ENCODE measurements around the gene TSSK3.
"Not testable (repeated sequence)": the region's sequence is repeated elsewhere in the genome, so short reads cannot be mapped to it uniquely, and the experiment has no call there.

Gene TSSK3

DNA sequence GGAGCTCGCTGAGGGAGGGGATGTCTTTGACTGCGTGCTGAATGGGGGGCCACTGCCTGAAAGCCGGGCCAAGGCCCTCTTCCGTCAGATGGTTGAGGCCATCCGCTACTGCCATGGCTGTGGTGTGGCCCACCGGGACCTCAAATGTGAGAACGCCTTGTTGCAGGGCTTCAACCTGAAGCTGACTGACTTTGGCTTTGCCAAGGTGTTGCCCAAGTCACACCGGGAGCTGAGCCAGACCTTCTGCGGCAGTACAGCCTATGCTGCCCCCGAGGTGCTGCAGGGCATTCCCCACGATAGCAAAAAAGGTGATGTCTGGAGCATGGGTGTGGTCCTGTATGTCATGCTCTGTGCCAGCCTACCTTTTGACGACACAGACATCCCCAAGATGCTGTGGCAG, 1.4 kb downstream of the TSSK3 start:
- DNase-seq (ENCODE audit: low read depth in 2 of 2), result no peak

DNA sequence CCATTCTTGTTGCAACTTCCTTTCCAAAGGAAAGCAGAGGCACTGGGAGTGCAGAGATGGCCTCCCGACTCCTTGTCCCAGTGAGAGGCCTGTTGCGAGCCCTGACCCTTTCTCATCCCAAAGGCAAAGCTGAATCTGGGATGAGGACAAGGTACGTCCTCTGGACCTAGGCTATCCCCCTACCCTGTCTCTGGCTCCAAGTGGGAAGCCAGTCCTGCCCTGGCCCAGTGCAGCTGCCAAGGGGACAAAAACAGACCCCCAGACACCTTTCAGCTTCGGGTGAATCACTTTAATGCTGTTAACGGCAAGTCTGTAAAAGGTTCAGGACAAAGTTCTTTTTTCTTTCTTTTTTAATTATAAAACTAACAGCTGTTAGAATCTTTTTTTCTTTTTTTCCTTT, 2.5 kb downstream of the TSSK3 start:
- DNase-seq (ENCODE audit: low read depth in 2 of 2), result no peak

DNA sequence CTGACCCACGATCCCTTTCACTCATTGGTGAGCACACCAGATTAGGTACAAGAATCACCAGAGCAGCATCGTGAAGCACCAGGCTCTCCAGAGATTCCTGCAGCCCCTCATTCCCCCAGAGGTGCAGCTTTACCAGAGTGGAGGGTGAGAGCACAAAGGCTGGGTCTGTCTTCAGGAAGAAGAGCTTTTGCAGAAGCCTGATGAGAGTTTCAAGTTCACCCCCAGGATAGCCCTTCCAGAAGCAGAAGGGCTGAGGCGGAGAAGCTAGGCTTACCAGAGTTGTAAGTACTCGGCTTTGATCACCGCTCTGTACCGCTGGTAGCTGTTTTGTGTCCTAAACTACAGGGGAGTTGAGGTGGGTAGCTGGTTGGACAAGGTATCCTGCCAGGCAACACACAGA, 3.1 kb downstream of the TSSK3 start:
- DNase-seq (ENCODE audit: low read depth in 2 of 2), result no peak

DNA sequence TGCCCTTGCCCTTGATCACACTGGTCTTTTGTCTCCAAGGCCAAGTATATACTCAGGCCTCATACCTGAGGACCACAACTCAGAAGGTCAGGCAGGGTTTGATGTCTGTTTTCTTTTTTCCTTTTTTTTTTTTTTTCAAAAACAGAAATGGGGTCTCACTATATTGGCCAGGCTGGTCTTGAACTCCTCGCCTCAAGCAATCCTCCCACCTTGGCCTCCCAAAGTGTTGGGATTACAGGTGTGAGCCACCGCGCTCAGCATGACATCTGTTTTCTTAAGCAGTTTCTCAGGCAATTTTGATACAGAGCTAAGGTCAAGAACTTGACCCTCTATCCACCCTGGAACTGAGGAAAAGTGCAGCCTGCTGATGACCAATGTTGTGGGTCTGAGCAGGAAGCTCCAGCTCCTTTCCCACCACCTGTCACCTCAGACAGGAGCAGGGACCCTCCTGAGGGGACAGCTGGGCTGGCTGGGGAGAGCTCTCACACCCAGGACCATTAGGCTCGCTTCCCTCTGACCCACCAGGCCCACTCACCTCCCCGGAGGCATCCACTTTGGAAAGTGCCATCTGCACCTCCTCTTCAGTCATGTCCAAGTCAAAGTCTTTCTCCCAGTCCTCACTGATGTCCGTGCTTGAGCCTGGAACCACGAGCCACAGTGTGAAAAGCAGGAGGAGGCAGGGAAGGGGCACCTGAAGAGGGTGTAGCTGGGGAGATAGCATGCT, 5.7 kb downstream of the TSSK3 start:
- DNase-seq (ENCODE audit: low read depth in 2 of 2), result no peak

DNA sequence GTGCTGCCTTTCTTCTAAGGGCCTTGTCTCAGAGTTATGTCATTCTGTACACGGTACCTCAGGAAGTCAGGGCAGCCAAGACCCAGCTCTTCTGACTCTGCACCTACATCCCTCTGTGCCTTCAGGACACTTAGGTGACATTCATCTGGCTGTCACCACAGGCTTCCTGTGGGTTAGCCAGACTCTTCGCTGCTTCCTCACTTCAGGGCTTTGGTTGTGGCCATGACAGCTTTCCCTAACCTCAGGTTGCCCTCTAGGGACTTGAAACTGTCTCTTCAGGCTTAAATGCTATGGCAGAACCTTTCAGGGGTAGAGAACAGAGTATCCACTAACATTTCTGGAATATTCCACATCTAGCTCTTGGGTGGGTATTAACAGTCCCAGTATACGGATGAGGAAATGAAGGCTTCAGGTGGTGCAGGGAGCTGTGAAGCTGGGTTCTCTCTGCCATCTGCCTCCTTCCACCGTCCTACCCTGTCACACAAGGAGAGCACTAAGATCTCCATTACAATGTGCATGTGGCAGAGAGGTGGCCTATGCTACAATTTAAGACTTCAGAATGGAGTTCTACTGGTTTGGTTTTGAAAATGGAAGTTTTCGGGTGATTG, 9.9 kb downstream of the TSSK3 start:
- DNase-seq (ENCODE audit: low read depth in 2 of 2), result peak in 1 of 2 donors; percentile 27

DNA sequence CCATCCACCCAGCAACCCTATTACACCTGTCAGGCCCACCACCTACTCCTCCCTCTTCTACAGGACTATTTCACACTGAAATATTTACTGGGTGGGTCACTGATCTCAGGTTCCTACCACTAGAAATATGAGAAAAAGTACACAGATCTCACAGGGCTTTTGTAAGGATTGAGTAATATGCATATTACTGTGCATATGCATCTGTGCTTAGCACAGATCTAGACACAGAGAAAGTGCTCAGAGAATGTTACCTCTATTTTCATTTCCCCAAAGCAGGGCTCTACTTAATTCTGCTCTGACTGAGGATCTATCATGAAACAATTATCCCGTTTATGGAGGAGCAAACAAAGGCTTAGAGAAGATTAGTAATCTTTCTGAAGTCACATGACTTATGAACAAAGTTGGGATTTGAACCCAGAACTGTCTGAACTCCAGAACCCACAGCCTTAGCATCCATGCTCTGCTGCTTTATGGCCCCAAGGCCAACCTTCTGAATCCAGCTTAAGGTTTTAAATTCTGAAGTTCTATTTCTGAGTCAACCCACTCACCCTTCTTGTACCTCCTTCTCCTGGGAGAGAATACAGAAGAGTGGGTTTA, 11.8 kb downstream of the TSSK3 start:
- DNase-seq (ENCODE audit: low read depth in 2 of 2), result no peak

DNA sequence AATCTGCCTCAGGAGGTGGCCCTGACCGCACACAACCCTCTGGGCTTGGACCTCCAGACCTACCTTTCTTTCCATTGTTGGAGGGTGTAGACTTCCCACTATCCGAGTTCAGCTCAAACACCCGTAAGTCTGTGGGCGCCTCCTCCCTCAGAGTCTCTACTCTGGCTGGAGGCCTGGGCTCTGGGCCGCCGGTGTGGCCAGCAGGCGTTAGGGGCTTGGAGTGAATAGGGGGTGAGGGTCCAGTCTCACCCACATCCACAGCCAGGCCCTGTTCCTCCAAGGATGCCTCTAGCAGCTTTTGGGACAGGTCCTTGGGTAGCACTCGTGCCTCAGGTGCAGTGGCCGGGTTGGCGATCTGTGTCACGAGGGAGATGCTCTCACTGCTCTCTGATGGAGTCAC, 13.9 kb downstream of the TSSK3 start:
- DNase-seq (ENCODE audit: low read depth in 2 of 2), result no peak

DNA sequence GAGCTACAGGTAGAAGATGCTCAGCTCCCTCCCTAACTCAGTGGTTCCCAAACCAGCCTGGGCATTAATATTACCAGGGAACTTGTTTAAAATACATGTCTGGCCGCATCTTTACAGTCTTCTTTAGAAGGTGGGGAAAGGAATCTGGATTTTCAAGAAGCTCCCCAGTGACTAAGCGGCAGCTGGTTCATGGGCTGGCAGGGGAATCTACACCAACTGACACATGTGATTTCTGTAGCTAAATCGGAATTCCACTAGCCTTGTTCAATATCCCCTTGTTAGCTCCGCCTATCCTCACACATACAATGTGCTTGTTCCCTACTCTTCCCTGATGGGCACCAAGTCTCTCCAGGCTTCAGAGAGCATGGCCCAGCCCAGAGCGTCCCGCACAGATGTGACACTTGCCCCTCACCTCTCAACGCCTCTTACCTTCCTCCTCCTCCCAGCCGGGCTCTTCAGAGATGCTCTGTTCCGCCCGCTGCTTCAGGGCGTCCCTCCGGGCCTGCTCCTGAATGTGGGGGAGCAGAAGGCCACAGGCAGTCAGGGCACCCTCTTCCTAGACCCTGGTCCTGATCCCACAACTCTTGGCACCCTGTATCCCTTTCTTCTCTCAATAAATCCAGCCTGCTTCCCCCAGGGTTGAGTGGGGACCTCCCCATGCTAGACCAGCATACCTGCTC, 15.3 kb downstream of the TSSK3 start:
- DNase-seq (ENCODE audit: low read depth in 2 of 2), result no peak

DNA sequence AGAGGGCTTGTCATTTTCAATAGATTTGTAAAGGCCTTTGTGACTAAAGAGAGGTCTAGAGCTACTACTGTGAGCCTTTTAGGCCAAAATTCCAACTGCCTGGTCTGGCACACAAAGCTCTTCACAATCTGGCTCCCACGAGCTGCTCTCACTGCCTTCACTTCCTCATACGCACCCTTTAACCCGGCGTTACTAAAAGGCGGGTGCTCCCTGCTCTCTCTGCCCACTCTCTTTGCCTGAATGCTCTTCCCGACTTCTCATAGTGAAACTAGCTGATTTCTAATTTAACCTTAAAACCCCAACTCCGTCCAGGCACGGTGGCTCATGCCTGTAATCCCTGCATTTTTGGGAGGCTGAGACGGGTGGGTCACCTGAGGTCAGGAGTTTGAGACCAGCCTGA, 17.7 kb downstream of the TSSK3 start:
- DNase-seq (ENCODE audit: low read depth in 2 of 2), result no peak

DNA sequence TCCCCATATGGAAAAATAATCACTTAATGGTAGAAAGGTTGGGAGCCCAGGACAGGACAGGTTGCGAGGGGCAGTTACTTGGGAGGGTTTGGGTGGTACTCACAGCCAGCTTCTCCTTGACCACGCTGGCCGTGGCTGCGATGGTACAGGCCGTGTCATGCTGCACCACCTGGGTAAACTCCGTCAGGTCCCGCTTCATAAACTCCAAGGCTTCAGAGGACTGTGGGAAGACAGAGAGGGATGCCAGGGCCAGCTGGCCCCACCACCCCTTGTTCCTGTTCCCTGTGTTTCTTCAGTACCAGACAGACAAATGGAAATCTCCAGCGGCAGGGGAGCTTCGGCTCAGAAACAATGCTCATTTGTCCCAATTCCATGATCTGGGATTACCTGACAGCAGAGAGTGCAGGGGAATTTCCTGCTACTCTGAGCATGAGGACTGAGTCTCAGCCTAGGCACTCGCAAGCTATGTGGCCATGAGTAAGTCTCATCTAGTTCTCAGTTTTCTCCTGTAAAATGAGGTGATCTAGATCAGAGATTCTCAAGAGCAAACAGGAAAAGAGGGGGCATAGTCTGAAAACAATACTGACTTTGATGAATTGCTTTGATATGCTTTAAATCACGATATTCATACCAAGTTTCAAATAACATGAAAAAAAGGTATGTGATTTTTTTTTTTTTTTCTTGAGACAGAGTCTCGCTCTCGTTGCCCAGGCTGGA, 24.5 kb downstream of the TSSK3 start:
- DNase-seq (ENCODE audit: low read depth in 2 of 2), result no peak

DNA sequence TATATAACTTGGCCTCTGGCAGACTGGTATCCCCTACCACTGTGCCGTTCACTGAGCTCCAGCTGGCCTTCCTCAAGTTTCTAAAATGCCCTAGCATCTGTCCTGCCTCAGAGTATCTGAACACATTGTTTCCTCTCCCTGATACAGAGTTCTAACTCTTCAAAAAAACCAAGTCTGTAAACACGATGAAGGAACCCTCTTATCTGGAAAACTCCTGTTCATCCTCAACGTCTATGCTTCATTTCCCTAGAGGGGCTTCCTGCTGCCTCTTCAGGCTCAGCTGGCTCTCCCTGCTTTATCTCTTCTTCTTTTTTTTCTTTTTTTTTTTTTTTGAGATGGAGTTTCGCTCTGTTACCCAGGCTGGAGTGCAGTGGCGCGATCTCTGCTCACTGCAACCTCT, 26.3 kb downstream of the TSSK3 start:
- DNase-seq (ENCODE audit: low read depth in 2 of 2), result no peak

DNA sequence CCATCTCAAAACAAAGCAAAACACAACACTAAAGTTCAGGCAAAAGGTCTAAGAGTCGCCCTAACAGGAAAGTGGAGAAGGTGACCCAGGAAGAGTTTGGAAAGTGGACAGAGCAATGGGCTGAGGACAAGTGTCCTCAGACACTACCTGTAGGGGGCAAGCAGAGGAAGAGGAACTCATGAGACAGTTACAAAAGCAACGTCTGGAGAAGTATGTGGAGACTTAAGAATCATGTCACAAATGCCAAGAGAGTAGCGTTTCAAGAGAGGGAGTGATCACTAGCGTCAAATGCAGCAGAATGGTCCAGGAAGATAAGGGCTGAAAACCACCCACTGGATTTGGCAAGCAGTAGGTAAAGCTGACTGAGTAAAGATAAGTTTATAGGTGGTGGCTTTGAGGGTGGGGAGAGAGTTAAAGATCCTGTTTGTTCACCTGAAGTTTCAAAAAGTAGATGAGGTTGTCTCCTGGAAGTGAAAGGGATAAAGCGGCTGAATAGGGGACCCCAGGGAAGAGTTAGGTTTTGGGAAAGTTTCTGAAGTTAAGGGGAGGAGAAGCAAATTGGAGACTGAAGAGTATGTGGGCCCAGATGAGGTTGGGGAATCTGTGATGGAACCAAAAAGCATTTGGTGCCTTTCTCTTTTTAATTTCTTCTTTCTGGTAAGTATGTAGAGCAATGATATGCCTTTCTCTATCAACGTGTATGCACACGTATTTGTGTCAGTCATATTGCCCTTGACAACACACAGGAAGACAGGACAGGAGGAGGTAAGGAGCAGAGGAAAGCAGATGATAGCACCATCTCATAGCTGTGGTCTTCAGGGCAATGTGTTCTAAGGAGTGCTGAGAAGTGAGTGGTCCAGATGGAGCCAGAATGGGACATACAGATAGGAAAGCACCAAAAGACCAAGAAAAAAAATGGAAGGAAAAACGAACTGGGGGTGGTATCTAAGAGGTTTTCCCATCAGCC, 28.8 kb downstream of the TSSK3 start:
- DNase-seq (ENCODE audit: low read depth in 2 of 2), result no peak

DNA sequence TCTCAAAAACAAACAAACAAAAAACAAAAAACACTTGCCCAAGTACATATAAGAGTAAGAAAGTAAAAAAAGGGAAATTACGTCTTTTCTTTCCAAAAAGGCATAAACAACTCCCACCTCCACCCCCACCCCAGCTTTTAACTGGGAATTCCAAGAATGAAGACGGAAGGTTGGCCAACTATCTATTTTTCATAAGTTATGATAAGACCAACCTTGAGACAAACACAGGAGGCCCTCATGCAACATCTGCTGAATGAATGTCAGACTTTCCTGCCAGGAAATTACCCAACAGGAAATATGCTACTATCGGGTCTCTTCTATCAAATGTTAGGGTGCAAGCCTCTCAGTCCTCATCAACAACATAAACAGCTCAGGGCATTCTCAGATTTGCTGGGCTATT, 30.0 kb downstream of the TSSK3 start:
- no peak for DNase-seq (ENCODE audit: low read depth in 2 of 2)

DNA sequence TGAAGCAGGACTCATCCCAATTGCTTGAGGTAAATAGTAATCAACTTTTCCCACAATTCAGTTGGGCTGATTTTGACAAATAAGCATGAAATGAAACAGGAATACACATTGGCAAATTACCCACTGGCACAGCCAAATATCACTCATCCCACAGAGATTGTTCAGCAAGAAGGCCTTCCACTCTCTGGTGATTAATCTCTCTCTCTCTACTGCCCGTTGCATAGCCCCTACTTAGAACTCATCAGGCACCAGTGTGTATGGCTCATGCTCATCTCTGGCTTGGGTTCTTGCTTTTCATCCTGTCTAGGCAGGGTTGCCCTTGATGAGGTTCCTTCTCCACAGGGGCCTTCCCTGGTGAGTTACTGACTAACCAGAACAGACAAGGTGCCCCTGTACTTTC, 30.8 kb downstream of the TSSK3 start:
- no peak for DNase-seq (ENCODE audit: low read depth in 2 of 2)

DNA sequence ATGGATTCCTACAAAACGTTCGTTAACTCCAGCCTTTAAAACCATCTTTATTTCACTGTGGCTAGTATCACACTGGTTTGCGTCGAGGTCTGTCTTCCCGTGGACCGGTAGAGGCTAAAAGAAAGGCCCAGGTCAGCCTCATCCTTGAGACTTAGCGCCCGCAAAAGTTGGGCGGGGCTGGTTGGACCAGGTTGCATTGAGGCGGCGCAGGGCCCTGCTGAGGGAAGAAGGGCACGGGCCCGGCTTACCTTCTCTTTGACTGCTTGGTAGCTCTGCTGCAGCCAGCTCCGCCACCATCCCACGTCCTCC, 31.4 kb downstream of the TSSK3 start:
- no peak for DNase-seq (ENCODE audit: low read depth in 2 of 2)

DNA sequence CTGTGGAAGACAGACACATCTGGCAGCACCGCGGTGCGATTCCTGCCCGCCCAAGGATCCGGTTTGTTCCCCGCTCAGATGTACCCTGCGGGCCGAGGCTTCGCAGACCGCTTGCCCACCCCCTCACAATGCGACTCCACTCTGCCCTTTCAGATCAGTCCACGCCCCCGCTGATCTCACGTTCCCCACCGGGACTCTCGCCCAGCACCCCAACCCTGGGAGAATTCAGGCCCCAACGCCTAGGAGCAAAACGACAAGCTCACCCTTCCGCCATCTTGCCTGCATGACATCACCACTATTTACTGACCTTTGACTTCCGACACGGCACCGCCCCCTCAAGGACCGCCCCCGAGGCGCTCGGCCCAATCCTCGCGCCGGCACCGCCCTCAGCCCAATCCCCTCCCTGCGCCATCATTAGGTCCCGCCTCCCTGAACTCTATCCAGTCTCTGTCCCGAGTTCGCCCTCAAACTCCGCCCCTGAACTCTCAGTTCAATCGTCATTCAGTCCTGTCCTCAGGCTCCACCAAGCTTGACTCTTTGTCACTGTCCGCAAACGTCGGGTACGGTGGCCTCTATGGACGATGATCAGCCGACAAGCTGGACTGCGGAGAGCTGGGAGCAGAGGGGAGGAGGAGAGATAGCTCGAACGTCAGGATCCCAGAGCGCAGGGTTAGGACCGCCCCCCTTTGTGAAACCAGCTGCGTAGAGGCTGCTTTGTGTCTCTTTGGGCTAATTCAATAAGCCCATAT, 32.0 kb downstream of the TSSK3 start, which contains the start of gene BSDC1:
TSS of gene BSDC1 (minus strand) at position 301 of the 749 bp plus-strand sequence. CDS start at position 274, 27 bp downstream.
- DNase-seq (ENCODE audit: low read depth in 2 of 2), result peak; percentile 93 to 95

DNA sequence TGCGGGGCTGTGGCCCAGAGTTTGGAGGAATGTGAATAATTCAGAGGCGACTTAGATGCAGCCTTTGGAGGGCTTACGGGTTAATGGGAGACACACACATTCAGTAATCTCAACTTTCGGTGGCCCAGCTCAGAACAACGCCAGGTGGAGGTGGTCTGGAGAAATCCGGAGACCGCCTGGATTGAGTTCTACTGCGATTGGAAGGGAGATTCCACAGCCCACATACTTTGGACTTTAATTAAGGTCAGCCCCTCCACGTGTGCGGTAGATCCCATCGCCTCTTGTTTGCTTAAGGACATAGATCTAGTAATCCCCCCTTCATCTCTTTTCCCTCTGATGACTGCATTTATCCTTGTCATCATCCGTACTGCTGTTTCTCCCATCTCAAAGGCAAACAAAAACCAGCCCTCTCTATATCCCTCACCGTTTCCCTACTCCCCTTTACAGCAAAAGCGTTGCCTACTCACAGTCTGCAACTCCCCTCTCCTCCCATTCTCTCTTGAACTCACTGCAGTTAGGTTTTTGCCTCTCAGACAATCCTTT, 32.6 kb downstream of the TSSK3 start:
- DNase-seq (ENCODE audit: low read depth in 2 of 2), result no peak

DNA sequence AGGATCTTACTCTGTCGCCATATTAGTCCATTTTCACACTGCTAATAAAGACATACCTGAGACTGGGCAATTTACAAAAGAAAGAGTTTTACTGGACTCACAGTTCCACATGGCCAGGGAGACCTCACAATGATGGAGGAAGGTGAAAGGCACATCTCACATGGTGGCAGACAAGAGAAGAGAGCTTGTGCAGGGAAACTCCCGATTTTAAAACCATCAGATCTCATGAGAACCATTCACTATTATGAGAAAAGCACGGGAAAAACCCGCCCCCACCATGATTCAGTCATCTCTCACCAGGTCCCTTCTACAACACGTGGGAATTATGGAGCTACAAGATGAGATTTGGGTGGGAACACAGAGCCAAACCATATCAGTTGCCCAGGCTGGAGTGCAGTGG, 34.2 kb downstream of the TSSK3 start:
- not testable (repeated sequence) for DNase-seq (ENCODE audit: low read depth in 2 of 2)

DNA sequence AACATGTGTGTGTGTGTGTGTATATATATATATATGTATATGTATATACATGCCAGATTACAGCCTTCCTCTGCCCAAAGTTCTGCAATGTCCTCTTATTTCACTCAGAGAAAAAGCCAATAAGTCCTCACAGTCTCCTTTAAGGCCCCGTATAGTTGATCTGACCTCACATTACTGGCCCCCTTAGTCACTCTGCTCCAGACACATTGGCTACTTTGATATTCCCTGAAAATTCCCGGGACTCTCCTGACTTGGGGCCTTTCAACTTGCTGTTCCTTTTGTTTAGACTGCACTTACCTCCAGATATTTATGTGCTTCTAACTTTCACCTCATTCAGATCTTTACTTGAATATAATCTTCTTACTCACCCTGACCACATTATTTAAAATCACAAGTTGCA, 36.1 kb downstream of the TSSK3 start:
- DNase-seq (ENCODE audit: low read depth in 2 of 2), result no peak

DNA sequence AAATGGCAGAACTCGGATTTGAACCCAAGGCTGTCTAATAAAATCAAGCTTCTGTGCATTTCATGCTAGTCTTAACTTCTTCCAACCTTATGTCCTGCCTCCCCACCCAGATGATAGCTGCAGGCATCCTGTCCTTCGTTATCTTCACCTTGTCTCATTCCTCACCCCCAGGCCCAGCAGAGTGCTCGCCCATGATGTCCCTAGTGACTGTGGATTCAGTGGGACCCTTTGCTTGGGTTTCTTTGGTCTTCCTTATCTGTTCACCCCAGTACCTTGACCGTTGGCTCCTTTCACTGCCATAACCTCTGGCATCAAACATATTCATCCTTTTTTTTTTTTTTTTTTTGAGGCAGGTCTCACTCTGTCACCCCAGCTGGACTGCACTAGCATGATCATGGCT, 37.5 kb downstream of the TSSK3 start:
- no peak for DNase-seq (ENCODE audit: low read depth in 2 of 2)

Data from stimulated activated CD8-positive, alpha-beta memory T cell treated with anti-CD3 and anti-CD28 coated beads, Interleukin-15, amount 100 ng/mL, for 4 hours (primary cell).